Stimulated activated CD8-positive, alpha-beta memory T cell treated with anti-CD3 and anti-CD28 coated beads, Interleukin-7, amount 100 ng/mL, for 4 hours (primary cell): ENCODE data around the gene AMBRA1.
"Not testable (repeated sequence)": the region's sequence is repeated elsewhere in the genome, so short reads cannot be mapped to it uniquely, and the experiment has no call there.

Experiments
- DNase-seq, 2 donors: peaks; one replicate each; pipeline ENCODE4 v3.0.0-alpha.2; 2020; ENCODE audit warnings: low read depth in 2 of 2

The AMBRA1 gene

GRCh38 chr11:46533396-46534100 lies 60.3 kb downstream of the AMBRA1 start:
- DNase-seq, result no peak

GRCh38 chr11:46529928-46530574 lies 63.8 kb downstream of the AMBRA1 start:
- no peak for DNase-seq

GRCh38 chr11:46529095-46529905 lies 64.5 kb downstream of the AMBRA1 start:
- DNase-seq, result peak; percentile 64

- no peak for DNase-seq
Measured at GRCh38 chr11:46528445-46529094, 65.3 kb downstream of the AMBRA1 start.

- no peak for DNase-seq
Measured at GRCh38 chr11:46527591-46528130, 66.2 kb downstream of the AMBRA1 start.

GRCh38 chr11:46526216-46527215 lies 67.3 kb downstream of the AMBRA1 start:
- no peak for DNase-seq

GRCh38 chr11:46524201-46524770 lies 69.5 kb downstream of the AMBRA1 start:
- no peak for DNase-seq

- DNase-seq, result no peak
Measured at GRCh38 chr11:46523290-46523689, 70.5 kb downstream of the AMBRA1 start.

- no peak for DNase-seq
Measured at GRCh38 chr11:46522682-46523281, 71.0 kb downstream of the AMBRA1 start.

- no peak for DNase-seq
Measured at GRCh38 chr11:46521961-46522681, 71.7 kb downstream of the AMBRA1 start.

- no peak for DNase-seq
Measured at GRCh38 chr11:46520971-46521745, 72.7 kb downstream of the AMBRA1 start.

GRCh38 chr11:46519351-46519750 lies 74.5 kb downstream of the AMBRA1 start:
- DNase-seq, result no peak

GRCh38 chr11:46518928-46519327 lies 74.9 kb downstream of the AMBRA1 start:
- DNase-seq, result not testable (repeated sequence)

GRCh38 chr11:46514370-46514769 lies 79.5 kb downstream of the AMBRA1 start:
- DNase-seq, result no peak

GRCh38 chr11:46513934-46514342 lies 79.9 kb downstream of the AMBRA1 start:
- no peak for DNase-seq

- no peak for DNase-seq
Measured at GRCh38 chr11:46512261-46512881, 81.5 kb downstream of the AMBRA1 start.

- DNase-seq, result no peak
Measured at GRCh38 chr11:46511342-46511741, 82.5 kb downstream of the AMBRA1 start.

- DNase-seq, result no peak
Measured at GRCh38 chr11:46508360-46508759, 85.5 kb downstream of the AMBRA1 start.
